NT2/D1 (cell line): ENCODE measurements around the gene ZIK1.

Source experiments
- DNase-seq: peaks from one replicate; pipeline ENCODE4 v3.0.0-alpha.2; 2011; ENCODE audit warnings: low read depth, low spot score
- H3K27me3 ChIP-seq: 2 replicates; pipeline ENCODE4 v1.6.0; 2011; ENCODE audit warnings: mild to moderate bottlenecking; ENCODE audit not compliant: insufficient read length, insufficient read depth
- H3K36me3 ChIP-seq: 2 replicates; pipeline ENCODE4 v1.6.1; 2011; ENCODE audit warnings: mild to moderate bottlenecking, low read length, mixed read lengths; ENCODE audit not compliant: insufficient read depth, insufficient read length
- H3K4me1 ChIP-seq: 2 replicates; pipeline ENCODE4 v1.5.1; 2011; ENCODE audit not compliant: insufficient read depth, insufficient read length
- H3K4me3 ChIP-seq: 2 replicates; pipeline ENCODE4 v1.5.1; 2011; ENCODE audit warnings: low read depth; ENCODE audit not compliant: insufficient read length
- H3K9ac ChIP-seq: 2 replicates; pipeline ENCODE4 v1.6.0; 2011; ENCODE audit warnings: low read depth; ENCODE audit not compliant: insufficient read length
- H3K9me3 ChIP-seq: 2 replicates; pipeline ENCODE4 v1.5.1; 2011; ENCODE audit warnings: mild to moderate bottlenecking, low read length; ENCODE audit not compliant: insufficient read depth
- SUZ12 ChIP-seq: IDR thresholded peaks from 2 replicates; pipeline ENCODE4 v1.6.1; 2011; ENCODE audit not compliant: insufficient read length, insufficient read depth; ENCODE audit errors: extremely low read depth
- YY1 ChIP-seq: IDR thresholded peaks from 2 replicates; pipeline ENCODE4 v1.6.1; 2011; ENCODE audit not compliant: insufficient read length, insufficient read depth
- ZNF274 ChIP-seq: IDR thresholded peaks from 2 replicates; pipeline ENCODE4 v1.6.1; 2011; ENCODE audit warnings: mild to moderate bottlenecking, low read depth, low read length

The ZIK1 gene

GRCh38 chr19:57559404-57560025 lies 24.4 kb upstream of the ZIK1 start, which contains the start of gene ZNF550:
Gene ZNF550 (minus strand): TSS chr19:57559863. CDS start chr19:57559682, 181 bp downstream.
- H3K9ac ChIP-seq: peak within 1 kb of the TSS; percentile 95

DNA sequence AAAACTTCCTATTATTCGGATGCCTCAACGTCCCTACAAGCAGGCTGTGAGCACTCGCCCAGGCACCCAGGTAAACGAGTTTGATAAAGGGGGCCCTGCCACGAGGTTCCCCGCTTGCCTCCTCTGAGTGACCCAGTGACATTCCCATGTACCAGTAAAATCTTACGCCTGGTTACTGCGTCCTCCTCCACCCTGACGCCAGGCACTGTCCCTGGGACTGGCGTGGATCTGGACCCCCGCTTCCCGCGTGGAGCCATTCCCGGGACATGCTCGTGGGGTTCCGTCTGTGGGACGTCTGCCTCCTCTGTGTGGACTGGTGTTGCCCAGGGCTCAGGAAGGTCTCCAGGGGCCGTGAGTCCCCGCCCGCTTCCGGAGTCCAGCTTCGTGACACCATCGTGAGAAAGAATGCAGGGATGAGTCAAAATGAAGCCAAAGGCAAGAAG lies 23.9 kb upstream of the ZIK1 start:
- Histone ChIP-seq H3K27me3 (no peaks in the 10 kb centered on the region), H3K9me3 (peaks cover 24% of the 10 kb centered on the region; the same call in 1 of the 2 replicates), H3K36me3 (peaks cover 20% of the 10 kb centered on the region), H3K4me1 (no peaks in the 10 kb centered on the region), H3K4me3 (peak overlapping the region; percentile 95), H3K9ac (peak overlapping the region; percentile 95)
- TF ChIP-seq ZNF274 (no peak), YY1 (no peak), SUZ12 (no peak)
- no peak for DNase-seq

More at GRCh38 chr19:57559404-57560025, 24.4 kb upstream of the ZIK1 start, which contains the start of gene ZNF550:
- peak; percentile 62 for DNase-seq
- H3K4me3 ChIP-seq: peak within 1 kb of the TSS; percentile 95
- peaks cover 26% of the 10 kb centered on the region for H3K36me3 ChIP-seq
- peaks cover 19% of the 10 kb centered on the region; the same call in 1 of the 2 replicates for H3K9me3 ChIP-seq
- no peak for TF ChIP-seq ZNF274
- no peak for TF ChIP-seq YY1
- no peak for TF ChIP-seq SUZ12
- no peaks in the 10 kb centered on the region for H3K4me1 ChIP-seq
- H3K27me3 ChIP-seq: no peaks in the 10 kb centered on the region

DNA sequence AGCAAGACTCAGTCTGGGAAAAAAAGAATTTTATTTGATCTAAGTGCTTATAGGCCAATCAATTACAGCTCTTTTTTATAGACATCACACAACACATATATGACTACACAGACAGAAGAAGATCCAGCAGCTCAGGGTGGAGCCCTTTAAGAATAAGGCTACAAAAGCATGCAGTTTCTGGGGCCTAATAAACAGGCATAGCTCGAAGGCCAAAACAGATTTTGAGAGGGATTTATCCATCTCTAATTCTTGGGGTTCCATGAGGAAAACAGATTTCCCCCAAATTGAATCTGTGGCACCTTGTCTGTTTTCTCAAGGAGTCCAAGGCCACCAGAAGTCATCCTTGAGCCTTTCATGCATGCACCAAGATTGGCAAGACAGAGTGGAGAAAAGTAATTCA lies 20.4 kb upstream of the ZIK1 start:
- H3K9ac ChIP-seq: no peak overlapping the region
- H3K27me3 ChIP-seq: no peaks in the 10 kb centered on the region
- DNase-seq: no peak
- no peaks in the 10 kb centered on the region for H3K36me3 ChIP-seq
- TF ChIP-seq SUZ12 (no peak), ZNF274 (no peak), YY1 (no peak)
- H3K9me3 ChIP-seq: peaks cover 55% of the 10 kb centered on the region
- no peak overlapping the region for H3K4me3 ChIP-seq
- no peaks in the 10 kb centered on the region for H3K4me1 ChIP-seq

DNA sequence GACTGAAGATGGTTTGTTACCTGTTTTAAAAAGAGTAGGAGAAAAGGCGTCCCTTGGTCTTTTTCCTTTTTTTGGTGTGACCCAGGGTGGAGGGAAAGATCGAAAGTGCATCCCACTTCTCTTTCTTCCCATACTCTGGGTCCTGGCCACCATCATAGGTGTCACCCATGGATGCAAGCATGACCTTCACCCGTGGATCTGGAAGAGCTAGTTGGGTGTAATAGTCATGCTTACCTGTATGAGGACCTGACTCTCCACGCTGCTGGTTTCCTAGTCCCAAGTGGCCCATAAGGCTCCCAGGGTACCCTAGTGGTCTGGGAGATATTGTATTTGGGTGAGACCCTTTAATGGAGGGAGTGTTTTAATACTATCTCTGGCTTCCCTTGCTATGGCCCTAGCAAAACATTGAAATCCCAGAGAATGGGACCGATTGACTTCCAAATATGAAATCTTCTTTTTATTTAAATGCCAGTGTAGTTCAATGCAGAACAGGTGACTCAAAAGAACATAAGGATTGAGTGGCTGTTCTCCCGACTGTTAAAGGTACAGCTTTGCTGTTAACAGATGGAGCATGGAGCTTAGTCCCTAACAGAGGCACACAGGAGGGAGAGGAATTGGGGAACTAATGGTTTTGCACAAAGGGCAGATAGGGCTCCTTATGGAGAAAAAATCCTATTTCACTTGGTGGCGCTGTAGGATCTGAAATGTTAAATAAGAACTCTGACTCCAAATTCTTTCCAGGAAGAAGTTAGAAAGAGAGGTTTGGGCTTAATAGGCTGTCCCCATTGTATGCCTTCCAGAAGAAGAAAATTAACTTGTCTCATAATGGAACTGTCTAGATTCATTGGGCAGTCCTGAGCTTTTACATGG lies 17.3 kb upstream of the ZIK1 start:
- H3K9me3 ChIP-seq: peaks cover 84% of the 10 kb centered on the region
- no peaks in the 10 kb centered on the region for H3K27me3 ChIP-seq
- DNase-seq: no peak
- TF ChIP-seq SUZ12 (no peak), YY1 (no peak), ZNF274 (no peak)
- H3K9ac ChIP-seq: no peak overlapping the region
- H3K36me3 ChIP-seq: peaks cover 10% of the 10 kb centered on the region
- H3K4me1 ChIP-seq: no peaks in the 10 kb centered on the region
- no peak overlapping the region for H3K4me3 ChIP-seq

- no peaks in the 10 kb centered on the region for H3K4me1 ChIP-seq
- H3K9ac ChIP-seq: no peak overlapping the region
- H3K27me3 ChIP-seq: no peaks in the 10 kb centered on the region
- no peak for TF ChIP-seq SUZ12
- no peak for TF ChIP-seq ZNF274
- no peak for TF ChIP-seq YY1
- H3K9me3 ChIP-seq: peaks cover 94% of the 10 kb centered on the region
- no peak overlapping the region for H3K4me3 ChIP-seq
- peaks cover 50% of the 10 kb centered on the region for H3K36me3 ChIP-seq
- no peak for DNase-seq
These were observed 13.2 kb upstream of the ZIK1 start for GRCh38 chr19:57570707-57571106.

DNA sequence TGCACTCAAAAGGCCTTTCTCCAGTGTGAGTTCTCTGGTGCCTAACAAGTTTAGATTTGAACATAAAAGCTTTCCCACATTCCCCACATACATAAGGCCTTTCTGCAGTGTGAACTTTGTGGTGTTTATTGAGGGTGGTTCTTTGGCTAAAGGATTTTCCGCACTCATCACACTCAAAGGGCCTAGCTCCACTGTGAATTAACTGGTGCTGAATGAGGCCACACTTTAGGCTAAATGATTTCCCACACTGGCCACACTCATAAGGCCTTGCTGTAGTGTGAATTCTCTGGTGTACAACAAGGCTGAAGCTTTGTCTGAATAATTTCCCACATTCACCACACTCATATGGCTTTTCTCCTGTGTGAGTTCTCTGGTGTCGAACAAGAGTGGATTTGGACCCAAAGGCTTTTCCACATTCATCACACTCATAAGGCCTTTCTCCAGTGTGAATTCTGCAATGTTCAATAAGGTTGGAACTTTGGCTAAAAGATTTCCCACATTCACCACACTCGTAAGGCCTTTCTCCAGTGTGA lies 11.5 kb upstream of the ZIK1 start:
- Histone ChIP-seq H3K9me3 (peaks cover 94% of the 10 kb centered on the region), H3K27me3 (no peaks in the 10 kb centered on the region), H3K4me3 (no peak overlapping the region), H3K9ac (no peak overlapping the region), H3K36me3 (peaks cover 67% of the 10 kb centered on the region), H3K4me1 (no peaks in the 10 kb centered on the region)
- DNase-seq: no peak
- peak; percentile 94 for TF ChIP-seq ZNF274
- no peak for TF ChIP-seq YY1
- TF ChIP-seq SUZ12: no peak
